HEK293 (cell line): ENCODE results near the gene UPF2.

ENCODE experiments used
- REPIN1 ChIP-seq: fragments of 450-650 bp; formaldehyde crosslinking; IDR thresholded peaks from 2 replicates; pipeline ENCODE4 v1.5.1; 2017; ENCODE audit warnings: missing biosample characterization, missing genetic modification characterization, low read depth
- SETDB1 ChIP-seq: IDR thresholded peaks from one replicate; pipeline ENCODE4 v1.6.1; 2017; ENCODE audit warnings: mild to moderate bottlenecking, low read length, moderate library complexity, mixed read lengths; ENCODE audit not compliant: insufficient read length
- ZBTB20 ChIP-seq: fragments of 450-650 bp; formaldehyde crosslinking; IDR thresholded peaks from 2 replicates; pipeline ENCODE4 v1.5.1; 2016; ENCODE audit warnings: missing biosample characterization, missing genetic modification characterization
- ZNF274 ChIP-seq, 2 experiments: fragments of 200-500 bp in 1 of 2; fragments of 450-650 bp in 1 of 2; sonication (Bioruptor generic) in 1 of 2; formaldehyde crosslinking in 1 of 2; IDR thresholded peaks; 2 replicates each; pipeline versions ENCODE4 v1.5.1 to v1.6.1; 2014 to 2016; ENCODE audit warnings: borderline replicate concordance in 1 of 2, inconsistent platforms in 1 of 2, low read length in 1 of 2, missing biosample characterization in 1 of 2, missing genetic modification characterization in 1 of 2
- ZNF404 ChIP-seq: fragments of 450-650 bp; formaldehyde crosslinking; IDR thresholded peaks from 2 replicates; pipeline ENCODE4 v1.5.1; 2017; ENCODE audit warnings: missing biosample characterization, missing genetic modification characterization
- TF ChIP-seq, protein P1 (sequence below): fragments of 450-650 bp; formaldehyde crosslinking; IDR thresholded peaks from 2 replicates; pipeline ENCODE4 v1.5.1; 2016; ENCODE audit warnings: missing biosample characterization, missing genetic modification characterization
- TF ChIP-seq, protein P2 (sequence below): fragments of 450-650 bp; formaldehyde crosslinking; optimal IDR thresholded peaks from 2 replicates; pipeline ENCODE3; 2016; ENCODE audit warnings: missing biosample characterization, mild to moderate bottlenecking, missing genetic modification characterization
- TF ChIP-seq, protein P3 (sequence below): fragments of 450-650 bp; formaldehyde crosslinking; IDR thresholded peaks from 2 replicates; pipeline ENCODE4 v1.5.1; 2016; ENCODE audit warnings: missing biosample characterization, missing genetic modification characterization, low read depth

DNA sequence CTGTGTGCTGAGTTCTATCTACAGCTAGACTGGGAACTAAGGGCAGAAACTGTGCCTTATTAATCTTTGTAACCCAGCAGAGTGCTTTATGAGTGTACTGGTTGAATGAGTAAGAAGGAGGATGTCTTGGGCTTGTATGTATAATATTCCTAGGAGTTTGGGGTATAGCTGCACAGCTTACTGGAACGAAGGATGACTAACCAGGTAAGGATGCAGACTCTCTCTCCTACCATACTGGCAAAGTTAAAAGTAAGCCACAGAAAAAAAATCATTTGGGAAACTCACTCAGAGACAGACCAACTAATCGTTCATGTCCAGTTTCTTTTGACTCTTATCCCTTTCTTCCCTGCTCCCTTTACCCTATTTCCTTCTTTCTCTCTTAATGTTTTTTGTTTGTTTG lies 24.7 kb upstream of the UPF2 start:
- TF ChIP-seq, protein P1, sequence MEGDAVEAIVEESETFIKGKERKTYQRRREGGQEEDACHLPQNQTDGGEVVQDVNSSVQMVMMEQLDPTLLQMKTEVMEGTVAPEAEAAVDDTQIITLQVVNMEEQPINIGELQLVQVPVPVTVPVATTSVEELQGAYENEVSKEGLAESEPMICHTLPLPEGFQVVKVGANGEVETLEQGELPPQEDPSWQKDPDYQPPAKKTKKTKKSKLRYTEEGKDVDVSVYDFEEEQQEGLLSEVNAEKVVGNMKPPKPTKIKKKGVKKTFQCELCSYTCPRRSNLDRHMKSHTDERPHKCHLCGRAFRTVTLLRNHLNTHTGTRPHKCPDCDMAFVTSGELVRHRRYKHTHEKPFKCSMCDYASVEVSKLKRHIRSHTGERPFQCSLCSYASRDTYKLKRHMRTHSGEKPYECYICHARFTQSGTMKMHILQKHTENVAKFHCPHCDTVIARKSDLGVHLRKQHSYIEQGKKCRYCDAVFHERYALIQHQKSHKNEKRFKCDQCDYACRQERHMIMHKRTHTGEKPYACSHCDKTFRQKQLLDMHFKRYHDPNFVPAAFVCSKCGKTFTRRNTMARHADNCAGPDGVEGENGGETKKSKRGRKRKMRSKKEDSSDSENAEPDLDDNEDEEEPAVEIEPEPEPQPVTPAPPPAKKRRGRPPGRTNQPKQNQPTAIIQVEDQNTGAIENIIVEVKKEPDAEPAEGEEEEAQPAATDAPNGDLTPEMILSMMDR (tag by site-specific recombination) = no peak
- TF ChIP-seq SETDB1 (no peak), ZNF404 (no peak), REPIN1 (tag by site-specific recombination) (no peak), ZNF274 (IDR thresholded peaks at IDR 0.05; ENCODE audit: low read length) (no peak), ZNF274 (tag by site-specific recombination; IDR thresholded peaks at IDR 0.05; ENCODE audit: borderline replicate concordance) (no peak), ZBTB20 (tag by site-specific recombination) (no peak)
- TF ChIP-seq, protein P2, sequence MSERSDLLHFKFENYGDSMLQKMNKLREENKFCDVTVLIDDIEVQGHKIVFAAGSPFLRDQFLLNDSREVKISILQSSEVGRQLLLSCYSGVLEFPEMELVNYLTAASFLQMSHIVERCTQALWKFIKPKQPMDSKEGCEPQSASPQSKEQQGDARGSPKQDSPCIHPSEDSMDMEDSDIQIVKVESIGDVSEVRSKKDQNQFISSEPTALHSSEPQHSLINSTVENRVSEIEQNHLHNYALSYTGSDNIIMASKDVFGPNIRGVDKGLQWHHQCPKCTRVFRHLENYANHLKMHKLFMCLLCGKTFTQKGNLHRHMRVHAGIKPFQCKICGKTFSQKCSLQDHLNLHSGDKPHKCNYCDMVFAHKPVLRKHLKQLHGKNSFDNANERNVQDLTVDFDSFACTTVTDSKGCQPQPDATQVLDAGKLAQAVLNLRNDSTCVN = no peak
- TF ChIP-seq, protein P3, sequence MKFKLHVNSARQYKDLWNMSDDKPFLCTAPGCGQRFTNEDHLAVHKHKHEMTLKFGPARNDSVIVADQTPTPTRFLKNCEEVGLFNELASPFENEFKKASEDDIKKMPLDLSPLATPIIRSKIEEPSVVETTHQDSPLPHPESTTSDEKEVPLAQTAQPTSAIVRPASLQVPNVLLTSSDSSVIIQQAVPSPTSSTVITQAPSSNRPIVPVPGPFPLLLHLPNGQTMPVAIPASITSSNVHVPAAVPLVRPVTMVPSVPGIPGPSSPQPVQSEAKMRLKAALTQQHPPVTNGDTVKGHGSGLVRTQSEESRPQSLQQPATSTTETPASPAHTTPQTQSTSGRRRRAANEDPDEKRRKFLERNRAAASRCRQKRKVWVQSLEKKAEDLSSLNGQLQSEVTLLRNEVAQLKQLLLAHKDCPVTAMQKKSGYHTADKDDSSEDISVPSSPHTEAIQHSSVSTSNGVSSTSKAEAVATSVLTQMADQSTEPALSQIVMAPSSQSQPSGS (tag by site-specific recombination) = no peak
